ENCODE results near the gene SMYD3. TPM values are rescaled to one million over a fixed set of nuclear protein-coding genes. Genes with fewer than 3 reads are reported as not detected.

SMYD3 gene
- total RNA-seq, 3 donors from 2014 or later = 16.8 to 28.8 (median 19.5) TPM

DNA sequence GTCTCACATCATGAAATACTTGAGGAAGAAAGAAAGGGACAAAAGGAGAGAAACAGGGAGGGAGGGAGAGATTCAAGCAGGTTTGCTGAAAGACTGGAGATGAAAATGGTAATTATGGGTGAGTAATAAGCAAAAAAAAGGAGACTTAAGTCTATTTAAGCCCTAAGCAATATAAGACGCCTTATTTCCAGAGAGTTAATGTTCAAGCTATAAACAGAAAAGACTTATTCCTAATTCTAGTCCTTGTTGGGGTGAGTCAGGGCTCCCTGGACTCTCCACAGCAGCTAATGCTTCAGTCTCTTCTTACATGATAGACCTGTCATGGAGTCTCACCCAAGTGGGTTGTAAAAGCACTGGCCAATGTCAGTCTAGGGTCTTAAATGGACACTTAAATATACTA is 619.2 kb downstream of the SMYD3 start:
- Histone ChIP-seq H3K4me3 (no peak overlapping the region), H3K27me3 (no peaks in the 10 kb centered on the region), H3K4me1 (no peaks in the 10 kb centered on the region), H3K27ac (no peak overlapping the region), H3K9me3 (no peaks in the 10 kb centered on the region), H3K36me3 (no peaks in the 10 kb centered on the region)
- intact Hi-C loops (cut with DNase I; ENCODE audit: low total_unique reads) = no loop called here
- TF ChIP-seq POLR2A (IDR thresholded peaks at IDR 0.05) (no peak), POLR2AphosphoS5 (IDR thresholded peaks at IDR 0.05) (no peak)
- TF ChIP-seq, protein P1, sequence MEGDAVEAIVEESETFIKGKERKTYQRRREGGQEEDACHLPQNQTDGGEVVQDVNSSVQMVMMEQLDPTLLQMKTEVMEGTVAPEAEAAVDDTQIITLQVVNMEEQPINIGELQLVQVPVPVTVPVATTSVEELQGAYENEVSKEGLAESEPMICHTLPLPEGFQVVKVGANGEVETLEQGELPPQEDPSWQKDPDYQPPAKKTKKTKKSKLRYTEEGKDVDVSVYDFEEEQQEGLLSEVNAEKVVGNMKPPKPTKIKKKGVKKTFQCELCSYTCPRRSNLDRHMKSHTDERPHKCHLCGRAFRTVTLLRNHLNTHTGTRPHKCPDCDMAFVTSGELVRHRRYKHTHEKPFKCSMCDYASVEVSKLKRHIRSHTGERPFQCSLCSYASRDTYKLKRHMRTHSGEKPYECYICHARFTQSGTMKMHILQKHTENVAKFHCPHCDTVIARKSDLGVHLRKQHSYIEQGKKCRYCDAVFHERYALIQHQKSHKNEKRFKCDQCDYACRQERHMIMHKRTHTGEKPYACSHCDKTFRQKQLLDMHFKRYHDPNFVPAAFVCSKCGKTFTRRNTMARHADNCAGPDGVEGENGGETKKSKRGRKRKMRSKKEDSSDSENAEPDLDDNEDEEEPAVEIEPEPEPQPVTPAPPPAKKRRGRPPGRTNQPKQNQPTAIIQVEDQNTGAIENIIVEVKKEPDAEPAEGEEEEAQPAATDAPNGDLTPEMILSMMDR (IDR thresholded peaks at IDR 0.05) = no peak
- no peak for DNase-seq (ENCODE audit: low spot score in 2 of 2)

DNA sequence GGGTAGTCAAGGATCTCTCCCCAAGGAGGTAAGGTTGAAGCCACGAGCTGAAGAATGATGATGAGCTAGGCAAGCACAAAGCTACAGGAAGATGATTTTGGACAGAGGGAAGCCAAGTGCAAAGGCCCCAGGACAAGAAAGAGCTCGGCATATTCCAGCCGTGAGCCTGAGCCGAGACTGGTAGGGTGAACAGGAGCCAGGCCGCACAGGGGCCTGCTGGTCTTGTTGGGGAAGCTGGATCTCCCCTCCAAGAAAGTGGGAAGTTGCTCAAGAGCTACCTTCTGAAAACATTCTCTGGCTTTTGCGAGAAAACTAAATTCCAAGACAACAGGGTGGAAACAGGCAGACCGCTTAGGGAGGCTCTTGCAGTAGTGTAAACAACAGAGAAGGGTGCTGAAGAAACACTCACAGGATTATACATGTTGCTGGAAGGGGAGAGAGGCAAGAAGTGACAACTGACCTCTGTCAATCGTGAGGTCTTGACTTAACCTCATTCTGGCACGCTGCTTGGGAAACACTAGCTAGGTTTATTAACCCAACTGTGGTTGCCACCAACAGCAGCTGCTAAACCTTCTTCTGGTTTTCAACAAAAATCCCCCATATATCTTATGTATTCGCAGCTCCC is 625.2 kb downstream of the SMYD3 start:
- H3K4me1 ChIP-seq = no peaks in the 10 kb centered on the region
- TF ChIP-seq POLR2AphosphoS5 (IDR thresholded peaks at IDR 0.05) (no peak), POLR2A (IDR thresholded peaks at IDR 0.05) (no peak)
- TF ChIP-seq, protein P1 (IDR thresholded peaks at IDR 0.05) = no peak
- H3K9me3 ChIP-seq = no peaks in the 10 kb centered on the region
- H3K4me3 ChIP-seq = no peak overlapping the region
- no peak overlapping the region for H3K27ac ChIP-seq
- H3K27me3 ChIP-seq = no peaks in the 10 kb centered on the region
- intact Hi-C loops (cut with DNase I; ENCODE audit: low total_unique reads) = no loop called here
- no peaks in the 10 kb centered on the region for H3K36me3 ChIP-seq
- no peak for DNase-seq (ENCODE audit: low spot score in 2 of 2)

DNA sequence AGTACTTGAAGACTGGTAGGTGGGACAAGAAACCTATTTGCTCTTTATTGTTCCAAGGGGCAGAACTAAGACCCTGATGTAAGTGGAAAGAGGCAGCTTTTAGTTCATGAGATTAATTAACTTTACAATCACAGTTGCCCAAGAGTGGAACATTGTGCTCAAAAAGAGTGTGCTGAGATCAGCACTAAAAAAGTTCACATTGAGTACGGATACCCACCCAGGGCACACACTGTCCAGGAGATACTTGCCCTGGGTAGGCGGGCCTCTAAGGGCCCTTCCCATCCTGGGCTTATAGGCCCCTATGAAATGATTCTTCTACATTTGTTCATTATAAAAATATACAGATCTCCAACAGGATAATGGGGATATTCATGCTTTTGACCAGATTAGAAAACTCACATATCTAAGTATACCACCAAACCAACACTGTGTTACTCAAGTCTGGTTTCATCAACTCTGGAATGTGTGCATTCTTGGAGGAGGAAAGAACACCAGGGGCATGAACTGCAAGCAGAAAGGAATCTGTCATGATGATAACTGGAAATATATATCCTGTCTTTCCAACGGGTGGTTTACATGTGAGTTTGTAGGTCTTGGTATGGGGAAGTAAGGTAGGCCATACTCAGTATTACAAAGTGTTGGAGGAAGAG is 626.2 kb downstream of the SMYD3 start:
- Histone ChIP-seq H3K27ac (no peak overlapping the region), H3K4me1 (no peaks in the 10 kb centered on the region), H3K36me3 (no peaks in the 10 kb centered on the region), H3K9me3 (no peaks in the 10 kb centered on the region), H3K4me3 (no peak overlapping the region), H3K27me3 (no peaks in the 10 kb centered on the region)
- intact Hi-C loops (cut with DNase I; ENCODE audit: low total_unique reads) = no loop called here
- TF ChIP-seq, protein P1 (IDR thresholded peaks at IDR 0.05) = no peak
- TF ChIP-seq POLR2AphosphoS5 (IDR thresholded peaks at IDR 0.05) (no peak), POLR2A (IDR thresholded peaks at IDR 0.05) (no peak)
- no peak for DNase-seq (ENCODE audit: low spot score in 2 of 2)

DNA sequence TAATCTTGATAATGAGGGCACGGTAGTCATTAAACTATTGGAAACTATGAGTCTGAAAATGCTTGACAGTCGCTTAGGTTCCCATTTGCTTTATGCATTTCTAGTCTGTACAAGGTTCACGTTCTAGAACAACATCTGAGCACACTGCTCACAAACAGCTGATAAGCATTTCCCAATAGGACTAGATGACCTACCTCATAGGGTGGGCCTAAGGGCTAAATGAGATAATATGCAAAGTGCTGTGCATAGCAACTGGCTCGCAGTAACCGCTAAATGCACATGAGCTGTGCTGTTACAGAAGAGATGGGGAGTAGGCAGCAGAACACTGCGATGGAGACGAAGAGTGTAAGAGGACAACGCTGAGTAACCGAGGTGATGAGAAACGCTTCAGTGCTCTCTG is 628.0 kb downstream of the SMYD3 start:
- Histone ChIP-seq H3K9me3 (no peaks in the 10 kb centered on the region), H3K4me1 (no peaks in the 10 kb centered on the region), H3K36me3 (no peaks in the 10 kb centered on the region), H3K27me3 (no peaks in the 10 kb centered on the region), H3K4me3 (no peak overlapping the region), H3K27ac (no peak overlapping the region)
- no peak for DNase-seq (ENCODE audit: low spot score in 2 of 2)
- no peak for TF ChIP-seq POLR2A (IDR thresholded peaks at IDR 0.05)
- TF ChIP-seq, protein P1 (IDR thresholded peaks at IDR 0.05) = no peak
- no peak for TF ChIP-seq POLR2AphosphoS5 (IDR thresholded peaks at IDR 0.05)
- intact Hi-C loops (cut with DNase I; ENCODE audit: low total_unique reads) = no loop called here

DNA sequence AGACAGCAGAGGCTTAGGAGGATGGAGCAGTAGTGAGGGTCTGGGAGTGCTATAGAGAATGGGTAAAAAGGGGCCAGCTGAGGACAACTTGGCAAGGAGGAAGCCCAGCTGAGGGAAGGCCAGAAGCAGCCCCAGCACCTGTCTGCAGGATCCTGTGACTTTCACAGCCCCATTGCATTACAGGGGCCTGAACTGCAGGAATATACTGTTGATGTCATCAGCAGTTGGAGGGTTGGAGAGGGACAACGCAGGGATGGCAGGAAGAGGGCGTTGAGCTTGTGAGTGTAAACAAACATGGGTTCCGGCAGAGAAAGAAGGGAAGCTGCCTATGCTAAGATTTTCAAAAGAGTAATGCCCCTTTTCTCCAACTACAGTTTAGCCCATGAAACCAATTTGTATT is 628.5 kb downstream of the SMYD3 start:
- H3K36me3 ChIP-seq = no peaks in the 10 kb centered on the region
- H3K9me3 ChIP-seq = no peaks in the 10 kb centered on the region
- no peak for DNase-seq (ENCODE audit: low spot score in 2 of 2)
- no peak overlapping the region for H3K4me3 ChIP-seq
- no peaks in the 10 kb centered on the region for H3K27me3 ChIP-seq
- TF ChIP-seq POLR2A (IDR thresholded peaks at IDR 0.05) (no peak), POLR2AphosphoS5 (IDR thresholded peaks at IDR 0.05) (no peak)
- TF ChIP-seq, protein P1 (IDR thresholded peaks at IDR 0.05) = no peak
- H3K27ac ChIP-seq = no peak overlapping the region
- intact Hi-C loops (cut with DNase I; ENCODE audit: low total_unique reads) = no loop called here
- H3K4me1 ChIP-seq = no peaks in the 10 kb centered on the region
